Thyroid gland (tissue), 4 donors: ENCODE results near the gene CRB1. TPM values are rescaled to one million over a fixed set of nuclear protein-coding genes. Genes with fewer than 3 reads are reported as not detected.

Source experiments
- DNase-seq, 2 donors: peaks; one replicate each; pipeline ENCODE4 v3.0.0-alpha.2; 2019
- H3K27ac ChIP-seq, 3 donors: fragments of 200-600 bp; sonication (generic); 1 replicate in 2 of 3; 2 replicates in 1 of 3; pipeline ENCODE4 v1.5.1; 2016 to 2019; ENCODE audit warnings: mild to moderate bottlenecking in 1 of 3, moderate library complexity in 1 of 3
- H3K27me3 ChIP-seq: fragments of 200-600 bp; sonication (generic); one replicate; pipeline ENCODE4 v1.5.1; 2019
- H3K36me3 ChIP-seq, 2 donors: fragments of 200-600 bp; sonication (generic); one replicate each; pipeline ENCODE4 v1.5.1; 2016 to 2019
- H3K4me1 ChIP-seq, 2 donors: fragments of 200-600 bp; sonication (generic); one replicate each; pipeline ENCODE4 v1.5.1; 2017 to 2019
- H3K4me3 ChIP-seq, 3 donors: fragments of 200-600 bp; sonication (generic); replicated peaks in 1 of 3; 1 replicate in 2 of 3; 2 replicates in 1 of 3; pipeline ENCODE4 v1.5.1; 2016; ENCODE audit warnings: mild to moderate bottlenecking in 1 of 3
- H3K9me3 ChIP-seq: fragments of 200-600 bp; sonication (generic); one replicate; pipeline ENCODE4 v1.5.1; 2017
- POLR2A ChIP-seq, 2 donors: fragments of 450-650 bp; IDR thresholded peaks; one replicate each; pipeline ENCODE4 v1.6.1; 2017; ENCODE audit warnings: antibody characterized with exemption in 2 of 2, mild to moderate bottlenecking in 2 of 2, moderate library complexity in 1 of 2
- WGBS, 2 donors: methylation state at CpG; one replicate each; pipeline ENCODE4 v1.1.5; 2017; 5-methylcytosine and 5-hydroxymethylcytosine counted together
- intact Hi-C: fragments of 100-400 bp; cut with DNase I; formaldehyde crosslinking; loops from one replicate; pipeline ENCODE4 v1.15.1; 2023
- total RNA-seq, 4 donors: library from RNA; depleted of rRNA; stranded (reverse); fragments of >200 nt; gene quantifications; one replicate each; pipeline ENCODE4 v1.2.3, GENCODE V29; 2016
- TF ChIP-seq, protein P1 (sequence below), 6 experiments: fragments of 200-600 bp in 3 of 6; fragments of 450-650 bp in 3 of 6; sonication (generic) in 3 of 6; IDR thresholded peaks; one replicate each; pipeline ENCODE4 v1.5.1; 2016 to 2019; ENCODE audit warnings: antibody characterized with exemption in 6 of 6, mild to moderate bottlenecking in 2 of 6, inconsistent platforms in 1 of 6, moderate library complexity in 1 of 6

CRB1 gene
- total RNA-seq, 4 donors from 2014 or later, result 0.21 to 6.7 (median 0.22) TPM; not detected in 1

DNA sequence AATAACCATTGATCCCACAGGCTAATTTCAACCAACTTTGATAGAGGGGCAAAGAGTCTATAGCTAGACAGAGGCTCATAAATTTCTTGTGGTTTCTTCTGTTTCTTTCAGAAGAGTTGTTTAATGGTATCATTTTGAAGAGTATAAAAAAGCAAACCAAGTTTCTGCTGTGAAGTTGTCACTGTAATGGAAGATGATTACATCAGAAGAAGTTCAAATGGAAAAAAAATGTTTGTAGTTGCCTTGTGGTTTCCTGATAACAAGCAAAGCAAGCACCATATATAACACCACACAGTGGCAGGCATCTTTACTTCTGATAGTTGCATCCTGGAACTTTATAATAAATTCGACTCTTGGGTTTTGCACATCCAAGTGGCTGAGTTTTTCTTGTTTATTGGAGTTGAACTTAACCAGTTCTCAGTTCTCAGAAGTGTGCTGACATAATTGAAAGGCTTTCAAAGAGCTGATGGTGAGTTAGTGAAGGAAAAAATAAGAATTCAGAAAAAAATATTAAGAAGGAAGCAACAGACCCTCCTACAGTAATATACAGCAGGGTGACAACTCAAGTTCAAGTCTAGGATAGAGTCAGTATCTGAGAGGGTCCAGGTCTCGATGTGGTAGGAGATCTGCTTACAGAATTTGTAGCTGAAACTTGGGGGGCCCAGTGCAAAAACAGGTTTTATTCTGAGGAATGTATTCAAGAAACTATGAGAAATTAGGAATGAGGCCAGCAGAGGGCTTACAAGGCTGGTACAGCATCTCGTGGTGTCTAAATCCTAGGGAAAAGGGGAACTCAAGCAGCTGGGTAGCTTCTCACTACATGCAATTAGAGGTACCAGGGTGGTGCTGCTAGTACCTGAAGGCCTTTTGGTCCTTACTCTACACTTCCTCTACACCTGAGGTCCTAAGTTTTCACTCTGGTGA lies 123.5 kb downstream of the CRB1 start:
- H3K4me1 ChIP-seq, result peaks cover 11 to 13% of the 10 kb centered on the region in 2 donors
- no peaks in the 10 kb centered on the region for H3K9me3 ChIP-seq
- intact Hi-C loops, result no loop called here

DNA sequence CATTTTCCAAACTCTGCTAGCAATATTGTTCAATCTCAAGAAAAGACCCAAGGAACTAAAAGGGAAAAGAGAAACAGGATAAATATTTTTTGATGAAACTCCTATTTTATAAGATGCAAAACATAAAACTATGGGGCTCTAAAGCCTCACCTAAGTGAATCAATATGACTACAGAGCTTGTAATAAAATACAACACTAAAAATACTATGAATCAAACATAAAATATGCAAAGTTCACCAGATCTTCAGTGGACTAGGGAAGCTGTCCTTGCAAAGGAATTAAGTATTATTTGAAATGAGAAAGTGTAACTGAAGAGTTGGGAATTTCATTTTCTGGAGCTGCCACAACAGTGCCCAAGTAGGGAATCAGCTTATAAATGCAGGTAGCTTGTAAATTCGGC lies 124.5 kb downstream of the CRB1 start:
- no peak for DNase-seq
- no peaks in the 10 kb centered on the region for H3K9me3 ChIP-seq
- peaks cover 11 to 13% of the 10 kb centered on the region in 2 donors for H3K4me1 ChIP-seq
- no peaks in the 10 kb centered on the region for H3K36me3 ChIP-seq
- H3K4me3 ChIP-seq, result no peak overlapping the region
- intact Hi-C loops, result no loop called here
- no peaks in the 10 kb centered on the region for H3K27me3 ChIP-seq
- TF ChIP-seq, protein P1, sequence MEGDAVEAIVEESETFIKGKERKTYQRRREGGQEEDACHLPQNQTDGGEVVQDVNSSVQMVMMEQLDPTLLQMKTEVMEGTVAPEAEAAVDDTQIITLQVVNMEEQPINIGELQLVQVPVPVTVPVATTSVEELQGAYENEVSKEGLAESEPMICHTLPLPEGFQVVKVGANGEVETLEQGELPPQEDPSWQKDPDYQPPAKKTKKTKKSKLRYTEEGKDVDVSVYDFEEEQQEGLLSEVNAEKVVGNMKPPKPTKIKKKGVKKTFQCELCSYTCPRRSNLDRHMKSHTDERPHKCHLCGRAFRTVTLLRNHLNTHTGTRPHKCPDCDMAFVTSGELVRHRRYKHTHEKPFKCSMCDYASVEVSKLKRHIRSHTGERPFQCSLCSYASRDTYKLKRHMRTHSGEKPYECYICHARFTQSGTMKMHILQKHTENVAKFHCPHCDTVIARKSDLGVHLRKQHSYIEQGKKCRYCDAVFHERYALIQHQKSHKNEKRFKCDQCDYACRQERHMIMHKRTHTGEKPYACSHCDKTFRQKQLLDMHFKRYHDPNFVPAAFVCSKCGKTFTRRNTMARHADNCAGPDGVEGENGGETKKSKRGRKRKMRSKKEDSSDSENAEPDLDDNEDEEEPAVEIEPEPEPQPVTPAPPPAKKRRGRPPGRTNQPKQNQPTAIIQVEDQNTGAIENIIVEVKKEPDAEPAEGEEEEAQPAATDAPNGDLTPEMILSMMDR (IDR thresholded peaks at IDR 0.05), result no peak
- TF ChIP-seq POLR2A (IDR thresholded peaks at IDR 0.05), result no peak
- WGBS, 2 donors, result 78 to 79% methylated on average over 1 of the region's 1 CpG
- no peak overlapping the region for H3K27ac ChIP-seq

More for the DNA sequence above, 123.5 kb downstream of the CRB1 start:
- Histone ChIP-seq H3K36me3 (no peaks in the 10 kb centered on the region), H3K27ac (peak overlapping the region; percentile 29 to 39 (median 33)), H3K4me3 (no peak overlapping the region), H3K27me3 (no peaks in the 10 kb centered on the region)
- 65 to 71% methylated on average over 3 of the region's 3 CpGs for WGBS, 2 donors
- TF ChIP-seq POLR2A (IDR thresholded peaks at IDR 0.05), result no peak
- TF ChIP-seq, protein P1 (IDR thresholded peaks at IDR 0.05), result no peak
- DNase-seq, result no peak

DNA sequence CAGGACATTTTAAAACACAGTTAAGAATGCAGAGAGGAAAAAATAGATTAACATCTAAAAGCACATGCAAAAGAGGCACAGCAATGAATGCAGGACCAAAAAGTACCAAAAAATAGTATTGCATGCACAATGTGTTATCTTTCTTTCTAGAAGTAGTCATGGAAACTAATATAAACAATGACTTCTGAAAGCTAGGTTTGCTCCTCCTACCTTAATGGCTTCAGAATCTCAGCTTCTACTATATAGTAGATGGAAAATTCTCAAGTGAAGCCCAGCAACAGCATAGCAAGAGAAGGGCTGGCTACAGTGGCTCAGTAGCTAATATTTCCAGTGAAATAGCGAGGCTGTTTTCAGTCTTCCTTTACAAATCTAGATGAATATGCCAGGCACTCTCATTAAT lies 125.1 kb downstream of the CRB1 start:
- no peaks in the 10 kb centered on the region for H3K27me3 ChIP-seq
- no peaks in the 10 kb centered on the region for H3K9me3 ChIP-seq
- no peak for DNase-seq
- peaks cover 11 to 13% of the 10 kb centered on the region in 2 donors for H3K4me1 ChIP-seq
- intact Hi-C loops, result no loop called here
- H3K4me3 ChIP-seq, result no peak overlapping the region
- H3K36me3 ChIP-seq, result no peaks in the 10 kb centered on the region
- WGBS, 2 donors, result 90 to 94% methylated on average over 1 of the region's 1 CpG
- no peak overlapping the region for H3K27ac ChIP-seq
- TF ChIP-seq POLR2A (IDR thresholded peaks at IDR 0.05), result no peak
- TF ChIP-seq, protein P1 (IDR thresholded peaks at IDR 0.05), result no peak

DNA sequence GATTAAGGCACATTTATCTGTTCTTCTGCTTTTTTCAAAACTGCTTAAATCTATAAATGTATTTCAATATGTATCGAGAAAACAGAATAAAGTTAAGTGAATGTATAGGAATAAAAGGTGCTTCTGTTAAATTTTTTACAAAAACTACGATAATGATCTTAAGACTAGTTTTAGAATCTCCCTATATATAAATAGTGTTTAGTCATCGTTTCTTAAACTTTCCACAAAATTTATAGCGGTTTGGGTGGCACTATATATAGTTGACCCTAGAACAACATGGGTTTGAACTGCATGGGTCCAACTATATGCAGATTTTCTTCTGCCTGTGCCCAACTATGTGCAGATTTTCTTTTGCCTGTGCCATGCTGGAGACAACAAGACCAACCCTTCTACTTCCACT lies 125.7 kb downstream of the CRB1 start:
- no peak for TF ChIP-seq POLR2A (IDR thresholded peaks at IDR 0.05)
- TF ChIP-seq, protein P1 (IDR thresholded peaks at IDR 0.05), result no peak
- 95 to 98% methylated on average over 4 of the region's 4 CpGs for WGBS, 2 donors
- H3K27ac ChIP-seq, result no peak overlapping the region
- H3K4me1 ChIP-seq, result peaks cover 11 to 13% of the 10 kb centered on the region in 2 donors
- H3K36me3 ChIP-seq, result no peaks in the 10 kb centered on the region
- DNase-seq, result no peak
- intact Hi-C loops, result no loop called here
- H3K9me3 ChIP-seq, result no peaks in the 10 kb centered on the region
- no peaks in the 10 kb centered on the region for H3K27me3 ChIP-seq
- H3K4me3 ChIP-seq, result no peak overlapping the region
